NB4 (cell line): ENCODE measurements around the gene RETREG1.

Experiments used
- MAX ChIP-seq: IDR thresholded peaks from 2 replicates; pipeline ENCODE4 v1.6.1; 2011; ENCODE audit warnings: low read depth, low read length
- POLR2A ChIP-seq: IDR thresholded peaks from 2 replicates; pipeline ENCODE4 v1.6.1; 2011; ENCODE audit warnings: mild to moderate bottlenecking; ENCODE audit not compliant: insufficient read length; ENCODE audit errors: extremely low read depth
- TF ChIP-seq, protein P1 (sequence below): IDR thresholded peaks from one replicate; pipeline ENCODE4 v1.5.1; 2012; ENCODE audit warnings: low read depth, low read length

GRCh38 chr5:16595881-16596580 is 20.8 kb downstream of the RETREG1 start:
- TF ChIP-seq, protein P1, sequence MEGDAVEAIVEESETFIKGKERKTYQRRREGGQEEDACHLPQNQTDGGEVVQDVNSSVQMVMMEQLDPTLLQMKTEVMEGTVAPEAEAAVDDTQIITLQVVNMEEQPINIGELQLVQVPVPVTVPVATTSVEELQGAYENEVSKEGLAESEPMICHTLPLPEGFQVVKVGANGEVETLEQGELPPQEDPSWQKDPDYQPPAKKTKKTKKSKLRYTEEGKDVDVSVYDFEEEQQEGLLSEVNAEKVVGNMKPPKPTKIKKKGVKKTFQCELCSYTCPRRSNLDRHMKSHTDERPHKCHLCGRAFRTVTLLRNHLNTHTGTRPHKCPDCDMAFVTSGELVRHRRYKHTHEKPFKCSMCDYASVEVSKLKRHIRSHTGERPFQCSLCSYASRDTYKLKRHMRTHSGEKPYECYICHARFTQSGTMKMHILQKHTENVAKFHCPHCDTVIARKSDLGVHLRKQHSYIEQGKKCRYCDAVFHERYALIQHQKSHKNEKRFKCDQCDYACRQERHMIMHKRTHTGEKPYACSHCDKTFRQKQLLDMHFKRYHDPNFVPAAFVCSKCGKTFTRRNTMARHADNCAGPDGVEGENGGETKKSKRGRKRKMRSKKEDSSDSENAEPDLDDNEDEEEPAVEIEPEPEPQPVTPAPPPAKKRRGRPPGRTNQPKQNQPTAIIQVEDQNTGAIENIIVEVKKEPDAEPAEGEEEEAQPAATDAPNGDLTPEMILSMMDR, result no peak
- TF ChIP-seq POLR2A, result no peak
- no peak for TF ChIP-seq MAX
